ENCODE measurements around the gene CXorf49.

- no peak for TF ChIP-seq GATA2 (IDR thresholded peaks at IDR 0.05; ENCODE audit: low read depth, low read length)
- TF ChIP-seq GATA3 (IDR thresholded peaks at IDR 0.05; ENCODE audit: low read depth, low read length), result no peak
Measured at GRCh38 chrX:71671938-71672337, 46.1 kb downstream of the CXorf49 start.
